Measurements from ENCODE around the gene ISG15. TPM values are rescaled to one million over a fixed set of nuclear protein-coding genes. Genes with fewer than 3 reads are reported as not detected.

Gene ISG15
- total and polyA plus RNA-seq, 9 of the 15 experiments (the other 6 are each of a cell fraction or from before 2014, with no cell fraction given): 0.40 to 58.3 (median 12.2) TPM

GRCh38 chr1:1043921-1044320, 30.6 kb downstream of the ISG15 start:
- WGBS (ENCODE audit: insufficient coverage, low coverage, missing lambda C conversion rate): 94% methylated on average over 22 of the region's 33 CpGs
- H3K4me3 ChIP-seq: no peak overlapping the region
- no TSS peak for BruUV-seq (replicated peaks)
- intact Hi-C loops (cut with micrococcal nuclease): no loop called here
- in situ Hi-C loops (cut with MboI): no loop called here
- no peak for DNase-seq (ENCODE audit: extremely low read depth in 1 of 4, low spot score in 3 of 4)
- ChIA-PET POLR2A (interaction anchor here (0.5 to 1.2 kb wide), 2 partner anchors 13 to 393 kb away, joined by 3 read pairs; no protein-coding TSS in a partner anchor), CTCF (ENCODE audit: low intra/inter-chr PET ratio) (no interaction called here)
- peaks cover 68% of the 10 kb centered on the region; the same call in 2 of the 3 replicates for H3K36me3 ChIP-seq (ENCODE audit: control insufficient read depth, insufficient read depth, low read length)
- no peaks in the 10 kb centered on the region for H3K9me1 ChIP-seq (ENCODE audit: control insufficient read depth, insufficient read depth, low read length)
- no peak overlapping the region for H2AFZ ChIP-seq (ENCODE audit: low read depth, low read length)
- ATAC-seq: no peak
- H3K27ac ChIP-seq (ENCODE audit: extremely low read depth, low read depth, low read length): no peak overlapping the region
- H3K9ac ChIP-seq (ENCODE audit: insufficient read depth in 1 of 2, low read depth in 2 of 2, low read length in 2 of 2): no peak overlapping the region
- peaks cover 4% of the 10 kb centered on the region for H4K20me1 ChIP-seq (replicated peaks; ENCODE audit: control insufficient read depth, insufficient read depth, low read length)
- peaks cover 8 to 67% of the 10 kb centered on the region in 2 experiments; a peak in 4 of 5 replicates for H3K4me1 ChIP-seq (replicated peaks in 1 of 2; ENCODE audit: control insufficient read depth in 2 of 2, insufficient read depth in 2 of 2, low read length in 2 of 2)
- no peaks in the 10 kb centered on the region for H3K9me3 ChIP-seq (replicated peaks; ENCODE audit: control insufficient read depth, insufficient read depth, low read depth, low read length)
- no peak for FAIRE-seq
- H3K79me2 ChIP-seq (ENCODE audit: control insufficient read depth, insufficient read depth, low read length): no peaks in the 10 kb centered on the region; the same call in 2 of the 3 replicates
- H3K27me3 ChIP-seq (ENCODE audit: control insufficient read depth in 2 of 2, insufficient read depth in 2 of 2, low read length in 2 of 2): no peaks in the 10 kb centered on the region
- no peak overlapping the region for H3K4me2 ChIP-seq (ENCODE audit: insufficient read depth, low read length)
- TF ChIP-seq TCF15 (CRISPR knock-in tag; IDR thresholded peaks at IDR 0.05) (no peak), THRB (CRISPR knock-in tag; conservative IDR thresholded peaks at IDR 0.05) (no peak), SREBF2 (CRISPR knock-in tag; IDR thresholded peaks at IDR 0.05) (no peak), GTF2F1 (IDR thresholded peaks at IDR 0.05; ENCODE audit: low read depth, low read length) (no peak), ZBTB7A (IDR thresholded peaks at IDR 0.05; ENCODE audit: borderline replicate concordance, control insufficient read depth, low read depth, low read length) (no peak), NFRKB (IDR thresholded peaks at IDR 0.05; ENCODE audit: low read depth) (no peak), GMEB1 (CRISPR knock-in tag; IDR thresholded peaks at IDR 0.05) (no peak), NFIC (IDR thresholded peaks at IDR 0.05) (no peak), SIX5 (IDR thresholded peaks at IDR 0.05; ENCODE audit: borderline replicate concordance in 1 of 2, insufficient read depth in 1 of 2, low read depth in 1 of 2, low read length in 2 of 2) (no peak)
